HEK293 (cell line): ENCODE data around the gene ZSCAN22.

ENCODE experiments used
- CTCF ChIA-PET: fragments of 350-600 bp; formaldehyde crosslinking; extraction: SDS; loops from one replicate; lab custom pipeline; 2021; ENCODE audit warnings: antibody characterized with exemption; lab: Yijun Ruan, JAX
- POLR2A ChIA-PET: fragments of 300-600 bp; formaldehyde crosslinking; extraction: SDS; loops from one replicate; lab custom pipeline; 2020; ENCODE audit warnings: antibody characterized with exemption, inconsistent platforms; lab: Yijun Ruan, JAX
- H3K27ac ChIP-seq: fragments of 200-500 bp; sonication (Bioruptor generic); 2 replicates; pipeline ENCODE4 v1.5.1; 2014; ENCODE audit warnings: low read depth, low read length, control low read depth, inconsistent platforms; ENCODE audit errors: extremely low read depth
- H3K36me3 ChIP-seq, 2 experiments: fragments of 200-500 bp in 1 of 2; sonication (Bioruptor generic) in 1 of 2; 1 replicate in 1 of 2; 2 replicates in 1 of 2; pipeline ENCODE4 v1.5.1; 2014 to 2017; ENCODE audit warnings: inconsistent platforms in 2 of 2, low read length in 2 of 2; ENCODE audit not compliant: control insufficient read depth in 2 of 2, insufficient read depth in 1 of 2
- H3K4me1 ChIP-seq: fragments of 200-500 bp; sonication (Bioruptor generic); 2 replicates; pipeline ENCODE4 v1.5.1; 2014; ENCODE audit warnings: mild to moderate bottlenecking, low read length, inconsistent platforms; ENCODE audit not compliant: control insufficient read depth, insufficient read depth
- H3K4me3 ChIP-seq: 2 replicates; pipeline ENCODE4 v1.5.1; 2011; ENCODE audit warnings: low read depth, mild to moderate bottlenecking, control low read depth, low read length, moderate library complexity
- H3K9me3 ChIP-seq: fragments of 200-500 bp; sonication (Bioruptor generic); 2 replicates; pipeline ENCODE4 v1.5.1; 2014; ENCODE audit warnings: low read depth, low read length, inconsistent platforms; ENCODE audit not compliant: control insufficient read depth, insufficient read depth
- AEBP2 ChIP-seq: fragments of 450-650 bp; formaldehyde crosslinking; IDR thresholded peaks from 2 replicates; pipeline ENCODE4 v1.5.1; 2016; ENCODE audit warnings: missing biosample characterization, missing genetic modification characterization, borderline replicate concordance
- EGR2 ChIP-seq: fragments of 450-650 bp; formaldehyde crosslinking; IDR thresholded peaks from 2 replicates; pipeline ENCODE4 v1.5.1; 2016; ENCODE audit warnings: low read depth, missing biosample characterization, missing genetic modification characterization
- HOXA7 ChIP-seq: sonication (generic); formaldehyde crosslinking; IDR thresholded peaks from 2 replicates; pipeline ENCODE4 v1.8.1; 2022; ENCODE audit warnings: missing genetic modification reagents, borderline replicate concordance
- OVOL3 ChIP-seq: fragments of 450-650 bp; formaldehyde crosslinking; IDR thresholded peaks from 2 replicates; pipeline ENCODE4 v1.5.1; 2016; ENCODE audit warnings: missing biosample characterization, missing genetic modification characterization
- SALL2 ChIP-seq: fragments of 450-650 bp; formaldehyde crosslinking; IDR thresholded peaks from 2 replicates; pipeline ENCODE4 v1.5.0; 2017; ENCODE audit warnings: missing biosample characterization, mild to moderate bottlenecking, missing genetic modification characterization, borderline replicate concordance
- TSHZ1 ChIP-seq: fragments of 450-650 bp; formaldehyde crosslinking; IDR thresholded peaks from 2 replicates; pipeline ENCODE4 v1.5.1; 2016; ENCODE audit warnings: missing biosample characterization, missing genetic modification characterization, borderline replicate concordance
- ZBTB44 ChIP-seq: fragments of 450-650 bp; IDR thresholded peaks from 2 replicates; pipeline ENCODE4 v1.5.1; 2018; ENCODE audit warnings: missing biosample characterization, mild to moderate bottlenecking, missing genetic modification characterization
- ZNF18 ChIP-seq: fragments of 450-650 bp; formaldehyde crosslinking; IDR thresholded peaks from 2 replicates; pipeline ENCODE4 v1.5.1; 2016; ENCODE audit warnings: missing biosample characterization, missing genetic modification characterization
- ZNF311 ChIP-seq: fragments of 450-650 bp; formaldehyde crosslinking; IDR thresholded peaks from 2 replicates; pipeline ENCODE4 v1.5.1; 2017; ENCODE audit warnings: missing biosample characterization, missing genetic modification characterization, borderline replicate concordance
- ZNF521 ChIP-seq: fragments of 450-650 bp; formaldehyde crosslinking; IDR thresholded peaks from 2 replicates; pipeline ENCODE4 v1.5.1; 2017; ENCODE audit warnings: missing biosample characterization, mild to moderate bottlenecking, missing genetic modification characterization
- ZNF544 ChIP-seq: fragments of 450-650 bp; formaldehyde crosslinking; IDR thresholded peaks from 2 replicates; pipeline ENCODE4 v1.5.0; 2017; ENCODE audit warnings: missing biosample characterization, missing genetic modification characterization
- ZNF561 ChIP-seq: fragments of 450-650 bp; IDR thresholded peaks from 2 replicates; pipeline ENCODE4 v1.5.1; 2018; ENCODE audit warnings: missing biosample characterization, missing genetic modification characterization, borderline replicate concordance
- ZNF580 ChIP-seq: fragments of 450-650 bp; formaldehyde crosslinking; IDR thresholded peaks from 2 replicates; pipeline ENCODE4 v1.5.1; 2016; ENCODE audit warnings: missing biosample characterization, missing genetic modification characterization
- ZNF654 ChIP-seq: fragments of 450-650 bp; formaldehyde crosslinking; IDR thresholded peaks from 2 replicates; pipeline ENCODE4 v1.5.1; 2016; ENCODE audit warnings: low read depth, missing biosample characterization, missing genetic modification characterization
- ZSCAN16 ChIP-seq: fragments of 450-650 bp; formaldehyde crosslinking; IDR thresholded peaks from 2 replicates; pipeline ENCODE4 v1.5.1; 2016; ENCODE audit warnings: missing biosample characterization, missing genetic modification characterization
- TF ChIP-seq, protein P1 (sequence below): fragments of 450-650 bp; formaldehyde crosslinking; IDR thresholded peaks from 2 replicates; pipeline ENCODE4 v1.5.1; 2016; ENCODE audit warnings: missing biosample characterization, missing genetic modification characterization
- TF ChIP-seq, protein P2 (sequence below): fragments of 450-650 bp; formaldehyde crosslinking; IDR thresholded peaks from 2 replicates; pipeline ENCODE4 v1.5.1; 2016; ENCODE audit warnings: missing biosample characterization, missing genetic modification characterization

ZSCAN22 gene

DNA sequence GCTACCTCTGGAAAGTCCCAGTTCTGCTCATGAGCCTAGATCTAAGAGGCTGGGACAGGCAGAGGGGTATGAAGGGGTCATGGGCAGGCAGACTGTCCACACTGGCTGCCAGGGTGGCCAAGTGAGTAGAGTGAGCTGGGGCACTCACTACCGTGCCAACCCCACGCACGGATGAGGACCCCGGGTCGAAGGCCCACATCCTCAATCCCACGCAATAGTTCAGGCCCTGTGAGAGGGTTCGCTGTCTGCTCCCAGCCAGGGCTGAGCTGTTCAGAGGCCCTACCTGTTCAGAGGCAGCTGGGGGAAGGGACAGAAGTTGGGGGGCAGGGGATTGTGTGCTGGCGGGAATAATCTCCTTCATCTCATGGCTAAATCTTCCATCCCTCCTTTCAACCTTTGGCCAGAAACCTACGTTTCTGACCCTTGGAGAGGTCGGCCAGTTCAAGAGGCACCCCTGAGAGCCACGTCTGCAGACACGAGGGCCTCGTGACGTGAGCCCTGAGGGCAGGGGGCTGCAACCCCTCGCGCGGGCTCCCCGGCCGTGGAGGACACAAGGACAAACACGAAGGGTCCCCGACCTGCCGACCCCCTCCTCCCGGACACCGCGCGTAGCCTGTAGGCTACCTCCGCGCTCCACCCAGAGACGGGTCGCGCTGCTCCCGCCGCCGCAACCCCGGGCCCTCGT, 59.2 kb downstream of the ZSCAN22 start (continued):
- no peak for TF ChIP-seq OVOL3 (tag by site-specific recombination)

GRCh38 chr19:58386576-58387337, 60.0 kb downstream of the ZSCAN22 start, which contains the start of gene RPS5:
Gene RPS5 (plus strand): TSS chr19:58387269. CDS start chr19:58388138, 869 bp downstream.
- peak within 1 kb of the TSS; percentile 100 for H3K27ac ChIP-seq
- peaks cover 16% of the 10 kb centered on the region for H3K4me1 ChIP-seq
- peaks cover 37 to 40% of the 10 kb centered on the region in 2 experiments for H3K36me3 ChIP-seq
- CTCF ChIA-PET = no interaction called here
- peak within 1 kb of the TSS; percentile 77 for H3K4me3 ChIP-seq
- no peaks in the 10 kb centered on the region for H3K9me3 ChIP-seq
- POLR2A ChIA-PET = interaction anchor here (1.1 to 4.2 kb wide), 8 partner anchors 9 to 157 kb away, joined by 3 to 28 read pairs (median 5); partner anchors contain the start of genes TRIM28, ZNF446, ZNF497 and ZNF584
- TF ChIP-seq ZNF561 (tag by site-specific recombination) (peak; percentile 80; the same call in 1 of the 2 replicates), ZNF544 (tag by site-specific recombination) (no peak), ZNF18 (no peak), EGR2 (0 out of 2 replicates have a peak, but pooled peaks have one; percentile 15), ZSCAN16 (tag by site-specific recombination) (no peak; the same call in 1 of the 2 replicates), AEBP2 (no peak), ZNF311 (no peak), SALL2 (tag by site-specific recombination) (no peak), ZNF580 (tag by site-specific recombination) (peak; percentile 93; the same call in 1 of the 2 replicates), TSHZ1 (tag by site-specific recombination) (no peak), ZNF521 (tag by site-specific recombination) (no peak), ZBTB44 (tag by site-specific recombination) (no peak), HOXA7 (no peak), ZNF654 (tag by site-specific recombination) (no peak)
- TF ChIP-seq, protein P1, sequence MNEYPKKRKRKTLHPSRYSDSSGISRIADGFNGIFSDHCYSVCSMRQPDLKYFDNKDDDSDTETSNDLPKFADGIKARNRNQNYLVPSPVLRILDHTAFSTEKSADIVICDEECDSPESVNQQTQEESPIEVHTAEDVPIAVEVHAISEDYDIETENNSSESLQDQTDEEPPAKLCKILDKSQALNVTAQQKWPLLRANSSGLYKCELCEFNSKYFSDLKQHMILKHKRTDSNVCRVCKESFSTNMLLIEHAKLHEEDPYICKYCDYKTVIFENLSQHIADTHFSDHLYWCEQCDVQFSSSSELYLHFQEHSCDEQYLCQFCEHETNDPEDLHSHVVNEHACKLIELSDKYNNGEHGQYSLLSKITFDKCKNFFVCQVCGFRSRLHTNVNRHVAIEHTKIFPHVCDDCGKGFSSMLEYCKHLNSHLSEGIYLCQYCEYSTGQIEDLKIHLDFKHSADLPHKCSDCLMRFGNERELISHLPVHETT = no peak
- TF ChIP-seq, protein P2, sequence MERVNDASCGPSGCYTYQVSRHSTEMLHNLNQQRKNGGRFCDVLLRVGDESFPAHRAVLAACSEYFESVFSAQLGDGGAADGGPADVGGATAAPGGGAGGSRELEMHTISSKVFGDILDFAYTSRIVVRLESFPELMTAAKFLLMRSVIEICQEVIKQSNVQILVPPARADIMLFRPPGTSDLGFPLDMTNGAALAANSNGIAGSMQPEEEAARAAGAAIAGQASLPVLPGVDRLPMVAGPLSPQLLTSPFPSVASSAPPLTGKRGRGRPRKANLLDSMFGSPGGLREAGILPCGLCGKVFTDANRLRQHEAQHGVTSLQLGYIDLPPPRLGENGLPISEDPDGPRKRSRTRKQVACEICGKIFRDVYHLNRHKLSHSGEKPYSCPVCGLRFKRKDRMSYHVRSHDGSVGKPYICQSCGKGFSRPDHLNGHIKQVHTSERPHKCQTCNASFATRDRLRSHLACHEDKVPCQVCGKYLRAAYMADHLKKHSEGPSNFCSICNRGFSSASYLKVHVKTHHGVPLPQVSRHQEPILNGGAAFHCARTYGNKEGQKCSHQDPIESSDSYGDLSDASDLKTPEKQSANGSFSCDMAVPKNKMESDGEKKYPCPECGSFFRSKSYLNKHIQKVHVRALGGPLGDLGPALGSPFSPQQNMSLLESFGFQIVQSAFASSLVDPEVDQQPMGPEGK (tag by site-specific recombination) = peak; percentile 42
